AG09309 (cell line): ENCODE measurements around the gene ZDHHC8.
A peak's percentile ranks its signal among the peaks of the same experiment; 100 is the strongest.

Experiments used
- DNase-seq: peaks from one replicate; pipeline ENCODE4 v3.0.0-alpha.2; 2010; ENCODE audit warnings: low read depth
- H3K4me3 ChIP-seq: 2 replicates; pipeline ENCODE4 v1.5.1; 2011; ENCODE audit warnings: mild to moderate bottlenecking, low read depth, low read length, moderate library complexity; ENCODE audit not compliant: control insufficient read depth
- TF ChIP-seq, protein P1 (sequence below): IDR thresholded peaks from 2 replicates; pipeline ENCODE4 v1.5.1; 2011; ENCODE audit warnings: mild to moderate bottlenecking, low read depth, low read length, inconsistent platforms; ENCODE audit not compliant: insufficient read depth, control insufficient read depth; ENCODE audit errors: missing control alignments

Gene ZDHHC8

DNA sequence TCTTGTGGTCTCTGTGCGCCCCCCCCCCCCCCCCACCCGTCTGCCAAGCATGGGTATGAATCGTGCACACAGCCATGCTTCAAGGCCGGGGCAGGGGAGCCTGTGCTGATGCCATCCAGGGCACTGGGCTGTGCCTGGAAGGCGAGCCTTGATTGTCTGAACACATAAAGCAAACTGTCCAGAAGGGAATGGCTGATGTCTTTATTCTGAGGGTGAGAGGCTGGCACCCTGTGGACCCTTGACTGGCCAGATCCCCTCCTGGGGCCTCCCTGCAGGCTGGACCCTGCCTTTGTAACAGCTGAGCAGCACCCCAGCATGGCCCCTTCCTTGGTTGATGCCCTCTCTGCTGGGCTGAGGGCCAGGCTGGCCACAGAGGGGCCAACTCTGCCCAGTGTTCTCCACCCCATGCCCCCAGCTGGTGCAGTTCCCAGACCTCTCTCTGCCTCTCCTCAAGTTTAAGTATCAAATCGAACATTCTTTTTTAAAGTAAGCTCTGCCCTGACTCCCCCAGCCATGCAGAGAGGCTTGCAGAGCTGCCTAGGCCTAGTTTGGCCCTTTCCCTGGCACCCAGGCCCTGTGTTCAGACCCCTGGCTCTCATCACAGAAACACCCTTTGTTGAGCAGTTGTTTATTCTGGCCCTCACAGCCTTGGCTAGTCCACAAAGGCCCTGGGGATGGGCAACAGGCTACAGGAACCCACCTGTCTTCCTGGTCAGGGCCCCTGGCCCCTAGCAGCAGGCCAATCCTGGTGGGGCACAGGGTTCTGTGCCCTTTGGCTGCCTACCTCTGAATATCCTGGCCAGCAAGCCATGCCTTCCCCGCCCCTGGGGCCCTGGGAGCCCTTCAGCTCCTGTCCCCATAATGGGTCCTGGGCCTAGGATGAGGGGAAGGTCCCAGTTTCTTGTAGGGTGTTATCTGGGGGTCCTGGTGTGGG, 19.6 kb upstream of the ZDHHC8 start:
- no peak overlapping the region for H3K4me3 ChIP-seq
- no peak for DNase-seq
- TF ChIP-seq, protein P1, sequence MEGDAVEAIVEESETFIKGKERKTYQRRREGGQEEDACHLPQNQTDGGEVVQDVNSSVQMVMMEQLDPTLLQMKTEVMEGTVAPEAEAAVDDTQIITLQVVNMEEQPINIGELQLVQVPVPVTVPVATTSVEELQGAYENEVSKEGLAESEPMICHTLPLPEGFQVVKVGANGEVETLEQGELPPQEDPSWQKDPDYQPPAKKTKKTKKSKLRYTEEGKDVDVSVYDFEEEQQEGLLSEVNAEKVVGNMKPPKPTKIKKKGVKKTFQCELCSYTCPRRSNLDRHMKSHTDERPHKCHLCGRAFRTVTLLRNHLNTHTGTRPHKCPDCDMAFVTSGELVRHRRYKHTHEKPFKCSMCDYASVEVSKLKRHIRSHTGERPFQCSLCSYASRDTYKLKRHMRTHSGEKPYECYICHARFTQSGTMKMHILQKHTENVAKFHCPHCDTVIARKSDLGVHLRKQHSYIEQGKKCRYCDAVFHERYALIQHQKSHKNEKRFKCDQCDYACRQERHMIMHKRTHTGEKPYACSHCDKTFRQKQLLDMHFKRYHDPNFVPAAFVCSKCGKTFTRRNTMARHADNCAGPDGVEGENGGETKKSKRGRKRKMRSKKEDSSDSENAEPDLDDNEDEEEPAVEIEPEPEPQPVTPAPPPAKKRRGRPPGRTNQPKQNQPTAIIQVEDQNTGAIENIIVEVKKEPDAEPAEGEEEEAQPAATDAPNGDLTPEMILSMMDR: no peak

GRCh38 chr22:20112623-20113511, 18.7 kb upstream of the ZDHHC8 start:
- TF ChIP-seq, protein P1: no peak
- DNase-seq: no peak
- H3K4me3 ChIP-seq: no peak overlapping the region

- no peak for DNase-seq
- TF ChIP-seq, protein P1: no peak
Observed at GRCh38 chr22:20113551-20114310, 17.9 kb upstream of the ZDHHC8 start.

GRCh38 chr22:20114506-20115475, 16.8 kb upstream of the ZDHHC8 start:
- H3K4me3 ChIP-seq: no peak overlapping the region
- TF ChIP-seq, protein P1: no peak
- DNase-seq: no peak

More at GRCh38 chr22:20113551-20114310, 17.9 kb upstream of the ZDHHC8 start:
- no peak overlapping the region for H3K4me3 ChIP-seq

DNA sequence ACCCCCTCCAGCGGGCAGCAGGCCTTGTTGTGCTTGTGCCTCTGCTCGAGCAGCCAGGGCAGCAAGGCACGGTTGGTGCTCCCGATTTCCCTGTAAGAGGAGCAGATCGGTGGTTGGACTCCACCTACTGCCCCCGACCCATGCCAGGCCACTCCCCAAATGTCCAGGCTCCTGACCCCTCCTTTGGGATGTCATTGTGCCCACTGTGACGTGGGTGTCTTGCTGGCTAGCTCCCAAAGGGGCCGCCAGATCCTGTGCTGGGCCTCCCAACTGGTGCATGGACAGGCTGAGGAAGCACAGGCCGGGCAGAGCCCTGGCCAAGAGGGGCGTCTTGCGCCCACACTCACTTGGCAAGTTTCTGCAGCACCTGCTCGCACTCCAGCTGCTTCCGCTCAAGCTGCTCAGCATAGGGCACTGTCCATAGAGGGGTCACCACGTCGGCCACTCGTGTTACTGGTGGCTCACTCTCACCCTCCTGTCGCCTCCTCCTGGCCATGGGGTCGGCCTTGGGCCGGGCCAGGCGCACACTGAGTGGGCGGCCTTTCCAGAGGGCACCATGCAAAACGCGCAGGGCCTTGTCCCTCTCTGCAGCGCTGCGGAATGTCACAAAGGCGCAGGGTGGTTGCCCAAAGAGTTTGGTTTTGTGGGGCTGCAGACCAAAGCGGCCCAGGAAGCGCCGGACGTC, 15.8 kb upstream of the ZDHHC8 start, which contains the start of gene RANBP1:
TSS of gene RANBP1 (plus strand) at position 414 of the 685 bp plus-strand sequence. CDS start at position 495, 81 bp downstream.
- H3K4me3 ChIP-seq: peak within 1 kb of the TSS; percentile 84
- TF ChIP-seq, protein P1: no peak
- no peak for DNase-seq
